Inflammatory macrophage treated with lipopolysaccharide for 1 hour (primary cell): ENCODE measurements around the gene FAM83D.
"Not testable (repeated sequence)": the region's sequence is repeated elsewhere in the genome, so short reads cannot be mapped to it uniquely, and the experiment has no call there.

Experiments
- DNase-seq, 2 donors: peaks; one replicate each; pipeline ENCODE4 v3.0.0-alpha.2; 2020 to 2022

FAM83D gene

DNA sequence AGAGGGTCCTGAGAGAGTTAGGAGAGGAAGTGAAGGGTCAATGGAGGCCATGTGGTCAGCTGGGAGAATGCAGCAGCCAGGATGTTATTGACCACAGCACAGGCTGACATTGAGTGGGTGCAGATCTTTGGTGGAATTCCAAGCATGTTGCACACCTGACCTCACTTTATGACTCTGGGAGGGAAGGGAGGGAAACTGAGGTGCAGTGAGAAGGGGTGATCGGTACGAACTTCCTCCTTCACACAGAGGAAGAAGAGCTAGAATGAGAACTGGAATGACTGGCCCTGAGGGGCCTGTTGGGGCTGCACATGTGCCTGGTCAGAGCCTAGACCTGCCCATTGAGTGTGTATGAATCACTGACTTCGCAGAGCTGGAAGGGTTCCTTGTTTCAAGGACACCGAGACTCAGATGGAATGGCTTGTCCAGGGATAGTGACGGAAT, 9.8 kb downstream of the FAM83D start:
- no peak for DNase-seq

DNA sequence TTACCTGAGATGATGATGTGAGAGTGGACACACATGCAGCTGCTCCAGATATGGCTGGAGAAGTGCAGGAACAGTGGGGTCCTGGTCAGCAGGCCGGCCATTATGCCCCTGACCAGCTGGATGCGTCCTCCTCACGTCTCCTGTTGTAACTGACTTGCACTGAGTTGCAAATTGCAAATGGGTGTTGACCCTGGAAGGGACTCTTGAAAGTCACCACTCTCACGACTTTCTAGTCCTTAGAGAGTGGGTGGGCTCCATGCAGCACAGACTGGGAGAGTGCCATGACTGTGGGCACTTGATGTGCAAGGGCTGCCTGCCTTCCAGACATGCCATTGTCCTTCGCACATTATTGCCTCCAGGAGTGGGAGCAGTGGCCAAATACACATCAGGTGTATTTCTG, 10.8 kb downstream of the FAM83D start:
- no peak for DNase-seq

DNA sequence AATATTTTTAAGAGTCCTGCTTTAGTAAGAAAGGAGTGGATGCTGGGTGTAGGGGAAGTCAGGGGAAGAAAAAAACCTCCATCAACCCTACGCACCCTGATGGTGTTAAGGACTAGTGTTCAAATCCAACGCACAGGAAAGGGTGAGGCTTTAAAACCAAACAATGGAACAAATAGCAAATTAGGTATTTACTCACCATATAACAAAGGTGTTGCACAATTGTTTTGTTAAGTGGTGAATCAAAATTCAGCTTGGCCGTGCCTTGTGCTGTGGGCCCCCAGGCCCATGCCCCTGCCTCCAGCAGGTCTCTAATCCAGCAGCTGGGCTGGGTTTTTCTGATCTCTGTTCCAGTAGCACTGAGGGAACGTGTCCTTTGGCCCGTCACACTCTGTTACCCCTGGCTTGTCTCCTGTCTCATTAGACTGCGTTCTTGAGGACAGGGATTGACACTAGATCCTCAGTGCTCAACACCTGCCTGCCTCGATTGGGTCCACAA, 11.8 kb downstream of the FAM83D start:
- no peak for DNase-seq

DNA sequence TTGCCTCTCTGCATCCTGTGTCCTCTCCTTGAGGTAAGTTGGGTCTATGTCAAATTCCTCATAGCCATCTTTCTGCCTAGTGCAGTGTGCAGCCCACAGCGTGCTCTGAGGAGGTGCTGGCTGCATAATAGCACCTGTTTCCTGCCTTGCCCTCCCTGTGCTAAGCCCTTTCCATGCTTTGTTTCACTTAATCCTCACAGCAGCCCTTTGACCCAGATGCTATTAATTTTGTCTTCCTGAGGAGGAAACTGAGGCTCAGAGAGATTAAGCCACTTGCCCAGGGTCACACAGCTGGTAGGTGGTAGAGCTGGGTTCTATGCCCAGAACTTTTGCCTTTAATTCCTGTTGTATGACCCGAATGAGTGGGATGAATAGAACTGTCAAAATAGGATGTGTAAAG, 13.5 kb downstream of the FAM83D start:
- no peak for DNase-seq

DNA sequence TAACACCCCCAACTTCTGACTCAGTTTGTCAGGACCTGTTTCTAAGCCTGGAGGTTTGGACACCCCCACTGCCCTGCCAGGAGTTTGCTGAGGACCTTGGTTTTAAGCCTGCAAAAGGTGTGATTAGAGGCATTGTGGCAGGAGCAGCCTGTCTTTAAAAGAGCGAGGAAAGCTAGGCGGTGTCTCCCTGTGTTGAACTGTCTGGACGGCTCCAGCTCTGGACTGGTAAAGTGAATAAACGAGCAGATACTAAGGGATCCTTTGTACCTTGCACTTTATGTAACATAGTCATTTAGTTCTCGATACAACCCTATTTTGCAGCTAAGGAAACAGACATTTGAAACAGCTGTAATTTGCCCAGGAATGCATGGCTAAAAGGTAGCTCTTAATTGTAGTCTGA, 14.4 kb downstream of the FAM83D start:
- no peak for DNase-seq

DNA sequence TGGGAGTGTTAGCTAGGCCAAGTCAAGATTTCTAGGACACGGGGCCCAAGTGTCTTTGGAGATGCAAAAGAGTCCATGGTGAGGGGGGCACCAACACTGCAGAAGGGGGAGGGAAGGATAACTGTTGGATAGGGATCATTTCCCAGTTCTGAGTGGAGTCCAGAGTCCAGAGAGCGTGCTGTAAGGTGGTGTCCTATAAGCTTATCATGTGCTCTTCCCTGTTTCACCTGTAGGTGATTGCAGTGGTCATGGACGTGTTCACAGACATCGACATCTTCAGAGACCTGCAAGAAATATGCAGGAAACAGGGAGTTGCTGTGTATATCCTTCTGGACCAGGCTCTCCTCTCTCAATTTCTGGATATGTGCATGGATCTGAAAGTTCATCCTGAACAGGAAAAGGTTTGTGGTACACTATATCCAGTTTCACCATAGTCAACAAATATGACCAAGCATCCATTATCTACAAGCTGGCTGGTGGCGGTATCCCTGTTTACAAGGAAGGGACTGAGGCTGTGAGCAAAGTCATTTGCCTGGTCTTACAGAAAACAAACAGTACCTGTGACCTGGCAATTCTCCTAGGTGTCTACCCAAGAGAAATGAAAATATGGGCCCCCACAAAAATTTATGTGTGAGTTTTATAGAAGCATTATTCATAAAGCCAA, 15.6 kb downstream of the FAM83D start:
- no peak for DNase-seq

DNA sequence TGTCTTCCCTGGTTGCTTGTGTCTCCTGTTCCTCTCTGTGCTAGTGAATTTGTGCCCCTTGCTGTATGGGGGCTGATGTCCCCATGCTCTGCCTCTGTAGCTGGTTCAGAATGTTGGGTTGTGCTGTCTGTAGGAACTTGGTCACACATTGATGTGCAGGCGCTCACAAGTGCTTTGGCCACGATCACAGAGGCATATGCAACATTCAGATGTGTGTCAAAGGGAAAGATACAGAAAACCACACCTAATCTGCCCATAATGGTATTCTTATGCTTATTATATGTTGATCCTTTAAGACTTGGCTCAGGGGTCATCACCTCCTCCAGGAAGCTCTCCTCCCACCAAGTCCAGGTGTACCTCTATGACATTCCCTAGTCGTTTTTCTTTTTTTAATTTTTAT, 18.8 kb downstream of the FAM83D start:
- no peak for DNase-seq

DNA sequence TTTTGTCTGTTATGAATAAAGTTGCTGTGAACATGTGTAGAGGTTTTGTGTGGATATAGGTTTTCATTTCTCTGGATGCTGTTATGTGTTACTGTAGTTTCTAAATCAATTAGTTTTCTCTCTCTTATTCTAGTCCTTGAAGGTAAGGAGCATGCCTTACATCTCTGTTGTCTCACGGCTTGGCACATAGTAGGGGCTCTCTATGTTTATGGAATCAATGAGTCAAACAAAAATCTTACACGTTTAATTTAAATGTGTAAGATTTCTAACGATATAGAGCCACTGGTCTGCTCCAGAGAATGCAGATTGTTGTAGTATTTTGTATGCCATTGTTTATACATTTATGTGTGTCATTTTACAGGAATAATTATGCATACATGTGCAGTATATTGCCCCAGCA, 20.6 kb downstream of the FAM83D start:
- DNase-seq: no peak

DNA sequence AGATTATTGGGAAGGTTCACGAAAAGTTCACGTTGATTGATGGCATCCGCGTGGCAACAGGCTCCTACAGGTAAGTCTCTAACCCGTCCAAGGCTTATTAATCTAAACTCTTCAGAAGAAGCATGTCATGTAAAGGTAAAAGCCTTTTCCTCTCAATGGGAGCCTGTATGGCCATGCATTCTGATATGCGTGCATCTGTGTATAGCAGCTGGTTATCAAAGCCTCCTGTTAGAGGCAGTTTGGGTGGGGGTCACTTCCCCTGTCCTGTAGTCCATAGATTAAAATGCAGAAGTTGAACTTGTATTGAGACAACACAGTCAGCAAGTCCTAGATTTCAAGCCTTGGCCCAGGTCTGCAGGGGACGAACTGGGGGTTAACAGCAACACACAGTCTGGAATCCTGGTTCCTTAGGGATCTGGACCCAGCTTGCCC, 21.7 kb downstream of the FAM83D start:
- DNase-seq: no peak

DNA sequence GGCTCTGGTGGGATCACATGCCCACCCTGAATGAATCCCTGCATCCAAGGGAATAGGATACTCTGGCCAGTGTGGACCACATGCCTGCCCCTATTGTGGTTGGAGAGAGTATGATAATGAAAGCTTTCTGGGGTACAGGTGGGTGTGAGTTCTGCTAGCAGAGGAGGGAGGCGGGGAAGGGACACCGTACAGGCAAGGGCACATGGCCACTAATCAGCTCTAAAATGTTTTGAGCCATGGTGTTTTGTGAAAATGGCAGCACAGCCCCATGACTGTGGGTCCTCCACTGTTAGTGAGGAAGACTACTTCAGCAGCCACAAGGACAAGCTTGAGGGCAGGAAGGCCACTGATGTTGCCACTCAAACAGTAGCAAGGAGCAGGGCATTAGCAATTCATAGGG, 24.0 kb downstream of the FAM83D start:
- no peak for DNase-seq

DNA sequence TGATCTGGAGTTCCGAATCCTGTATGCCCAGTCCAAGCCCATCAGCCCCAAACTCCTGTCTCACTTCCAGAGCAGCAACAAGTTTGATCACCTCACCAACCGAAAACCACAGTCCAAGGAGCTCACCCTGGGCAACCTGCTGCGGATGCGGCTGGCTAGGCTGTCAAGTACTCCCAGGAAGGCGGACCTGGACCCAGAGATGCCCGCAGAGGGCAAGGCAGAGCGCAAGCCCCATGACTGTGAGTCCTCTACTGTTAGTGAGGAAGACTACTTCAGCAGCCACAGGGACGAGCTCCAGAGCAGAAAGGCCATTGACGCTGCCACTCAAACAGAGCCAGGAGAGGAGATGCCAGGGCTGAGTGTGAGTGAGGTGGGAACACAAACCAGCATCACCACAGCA, 25.4 kb downstream of the FAM83D start:
- DNase-seq: no peak

DNA sequence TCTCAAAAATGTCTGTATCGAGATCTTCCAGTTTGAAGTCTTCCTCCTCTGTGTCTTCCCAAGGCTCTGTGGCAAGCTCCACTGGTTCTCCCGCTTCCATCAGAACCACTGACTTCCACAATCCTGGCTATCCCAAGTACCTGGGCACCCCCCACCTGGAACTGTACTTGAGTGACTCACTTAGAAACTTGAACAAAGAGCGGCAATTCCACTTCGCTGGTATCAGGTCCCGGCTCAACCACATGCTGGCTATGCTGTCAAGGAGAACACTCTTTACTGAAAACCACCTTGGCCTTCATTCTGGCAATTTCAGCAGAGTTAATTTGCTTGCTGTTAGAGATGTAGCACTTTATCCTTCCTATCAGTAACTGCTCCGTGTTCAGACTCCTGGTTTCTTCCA, 25.9 kb downstream of the FAM83D start:
- no peak for DNase-seq

DNA sequence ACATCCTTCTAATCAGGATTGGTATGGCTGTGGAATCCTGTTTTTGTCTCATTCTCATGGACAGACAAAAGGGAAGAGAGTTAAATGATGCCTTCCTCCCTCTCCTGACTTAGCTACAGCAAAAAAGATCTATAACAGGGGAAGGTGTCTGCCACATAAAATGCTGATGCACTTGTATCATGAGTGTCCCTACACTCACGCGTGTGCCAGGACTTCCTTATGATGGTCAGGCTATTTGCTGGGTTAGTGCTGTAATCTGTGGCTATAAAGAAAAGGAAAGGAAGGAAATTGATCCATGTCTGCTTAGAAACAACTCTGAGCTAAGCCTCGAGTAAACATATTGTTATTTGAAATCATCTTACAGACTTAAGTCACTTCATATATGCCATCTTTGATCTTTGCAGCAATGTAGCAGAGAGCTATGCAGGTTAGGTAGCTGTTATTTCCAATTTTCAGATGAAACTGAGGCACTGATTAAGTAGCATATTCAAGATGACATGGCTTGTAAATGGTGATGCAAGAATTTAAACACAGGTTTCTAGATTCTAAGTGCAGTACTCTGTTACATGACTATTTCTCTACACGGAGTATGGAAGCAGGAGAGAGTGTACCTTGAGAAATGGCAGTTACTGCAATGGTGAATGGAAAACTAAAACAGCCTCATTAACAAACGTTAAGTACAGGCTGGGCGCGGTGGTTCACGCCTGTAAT, 27.6 kb downstream of the FAM83D start:
- no peak for DNase-seq

DNA sequence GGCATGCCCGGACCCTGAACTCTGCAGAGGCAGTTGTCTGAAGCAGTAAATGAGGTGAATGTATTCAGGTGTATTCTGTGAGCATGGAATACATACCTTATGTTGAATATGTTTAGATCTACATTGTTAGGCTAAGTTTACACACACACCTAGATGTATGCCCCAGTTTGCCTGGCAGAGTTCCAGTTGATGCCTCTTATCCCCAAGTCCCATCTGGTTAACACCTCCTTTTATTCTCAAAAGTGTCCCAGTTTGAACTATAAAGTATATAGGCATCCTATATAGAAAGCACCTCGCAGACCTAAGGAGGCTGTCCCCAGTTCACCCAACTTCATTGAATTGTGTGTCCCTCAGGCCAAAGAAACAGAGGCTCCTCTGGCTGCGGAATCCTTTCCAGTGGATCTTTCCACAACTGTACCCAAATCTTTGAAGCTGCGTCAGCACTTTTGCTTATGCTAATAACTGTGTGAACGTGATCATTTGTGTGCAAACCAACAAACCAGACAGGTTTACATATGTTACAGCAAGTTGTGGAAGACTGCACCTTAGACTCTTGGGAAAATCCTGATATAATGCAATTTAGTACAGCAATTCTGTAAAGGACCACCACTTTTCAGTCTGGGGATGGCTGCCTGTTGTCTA, 31.1 kb downstream of the FAM83D start:
- DNase-seq: no peak

DNA sequence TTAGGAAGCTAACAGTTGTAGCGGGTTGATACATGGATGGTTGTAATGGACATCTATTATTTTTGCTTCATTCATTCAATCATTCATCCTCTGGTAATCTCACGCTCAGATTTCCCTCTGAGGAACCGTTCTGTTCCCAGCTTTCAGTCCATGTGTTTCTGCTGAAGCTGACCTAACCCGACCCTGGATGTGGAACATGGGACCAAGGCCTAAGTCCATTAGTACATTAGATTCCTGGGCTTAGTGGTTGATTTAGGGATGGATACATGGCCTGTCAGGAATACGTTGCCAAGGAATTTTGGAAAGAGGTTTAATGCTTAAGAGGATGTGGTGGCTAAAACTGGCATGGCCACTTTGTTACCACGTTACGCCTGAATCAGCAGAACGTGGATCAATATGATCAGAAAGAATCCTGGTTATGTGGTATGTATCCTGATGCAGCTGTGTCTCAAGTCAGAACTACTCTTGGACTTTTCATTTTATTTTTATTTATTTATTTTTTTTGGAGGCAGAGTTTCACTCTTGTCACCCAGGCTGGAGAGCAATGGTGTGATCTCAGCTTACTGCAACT, 31.8 kb downstream of the FAM83D start:
- no peak for DNase-seq

DNA sequence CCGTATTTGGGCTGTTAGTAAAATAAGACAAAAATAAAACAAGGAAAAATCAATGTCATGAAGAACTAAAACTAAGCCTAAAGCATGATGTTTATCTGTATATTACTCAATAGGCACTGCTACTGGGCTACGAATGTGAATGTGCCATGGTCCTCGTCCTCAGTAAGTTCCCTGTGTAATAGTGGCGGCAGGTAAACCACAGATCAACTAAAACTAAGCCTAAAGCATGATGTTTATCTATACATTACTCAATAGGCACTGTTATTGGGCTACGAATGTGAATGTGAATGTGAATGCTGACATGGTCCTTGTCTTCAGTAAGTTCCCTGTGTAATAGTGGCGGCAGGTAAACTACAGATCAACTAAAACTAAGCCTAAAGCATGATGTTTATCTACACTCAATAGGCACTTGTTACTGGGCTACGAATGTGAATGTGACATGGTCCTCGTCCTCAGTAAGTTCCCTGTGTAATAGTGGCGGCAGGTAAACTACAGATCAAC, 34.0 kb downstream of the FAM83D start:
- DNase-seq: not testable (repeated sequence)

DNA sequence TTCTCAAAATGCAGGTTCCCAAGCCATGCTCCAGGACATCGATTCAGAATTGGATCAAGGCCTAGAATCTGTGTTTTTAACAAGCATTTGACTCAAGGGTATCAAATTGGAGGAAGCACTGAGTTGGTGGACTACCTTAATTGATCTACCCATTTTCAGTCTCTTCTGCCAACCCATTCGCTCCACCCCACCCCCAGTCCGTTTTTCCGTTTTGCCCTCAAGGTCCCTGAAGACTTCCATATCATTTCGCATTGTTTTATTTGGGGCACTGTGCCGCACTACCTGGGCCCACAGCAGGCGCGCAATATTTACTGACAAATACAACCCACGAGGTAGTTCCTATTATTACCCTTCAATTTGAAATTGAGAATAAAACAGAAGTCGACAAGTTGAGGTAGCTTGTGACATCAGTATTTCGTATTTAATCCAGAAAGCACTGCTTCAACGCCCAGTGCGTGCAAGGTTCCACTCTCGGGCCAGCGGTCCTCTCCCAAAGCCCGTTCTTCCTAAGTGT, 35.4 kb downstream of the FAM83D start:
- no peak for DNase-seq

DNA sequence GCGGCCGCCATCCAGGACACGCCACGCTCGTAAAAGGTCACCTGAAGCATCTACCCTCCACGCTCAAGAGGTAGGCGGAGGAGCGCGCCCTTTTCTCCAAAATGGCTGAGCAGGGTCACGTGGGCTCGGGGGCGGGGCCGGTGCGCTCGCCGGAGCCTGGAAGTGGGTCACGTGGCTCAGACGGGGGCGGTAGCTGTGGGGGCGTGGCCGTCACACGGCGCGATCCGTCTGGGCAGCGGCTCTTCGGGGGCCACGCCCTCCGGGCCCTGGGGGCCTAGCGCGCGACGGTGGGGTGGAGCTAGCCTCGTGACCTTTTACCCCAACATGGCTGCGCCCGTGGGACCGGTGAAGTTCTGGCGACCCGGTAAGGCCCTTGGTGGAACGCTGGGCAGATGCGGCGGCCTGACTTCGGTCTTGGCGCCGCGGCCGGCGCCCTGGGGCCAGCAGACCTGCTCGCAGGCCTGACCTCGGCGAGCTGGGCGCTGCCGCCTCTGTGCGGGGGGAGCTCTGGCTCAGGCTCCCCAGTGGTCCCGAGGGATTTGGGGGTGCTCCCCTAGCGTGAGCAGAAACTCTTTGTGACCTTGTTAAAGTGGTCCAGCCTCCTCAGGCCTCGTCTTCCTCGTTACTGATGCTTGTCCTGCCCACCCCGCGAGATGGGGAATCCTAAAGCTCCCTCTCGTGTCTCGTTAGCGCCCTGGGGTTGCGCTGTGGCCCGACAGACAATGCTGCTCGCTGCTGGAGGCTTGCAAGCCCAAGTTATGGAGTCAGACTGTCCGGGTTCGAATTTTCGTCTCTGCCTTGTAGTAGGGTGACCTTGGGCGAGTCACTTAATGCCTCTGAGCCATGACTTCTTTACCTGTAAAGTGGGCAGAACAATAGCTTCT, 36.1 kb downstream of the FAM83D start, which contains the start of gene DHX35:
Gene DHX35, plus strand, starts transcription at position 301 of the 884 bp plus-strand sequence. Its CDS starts 24 bp downstream, at position 325.
- peak; percentile 96 to 99 for DNase-seq

DNA sequence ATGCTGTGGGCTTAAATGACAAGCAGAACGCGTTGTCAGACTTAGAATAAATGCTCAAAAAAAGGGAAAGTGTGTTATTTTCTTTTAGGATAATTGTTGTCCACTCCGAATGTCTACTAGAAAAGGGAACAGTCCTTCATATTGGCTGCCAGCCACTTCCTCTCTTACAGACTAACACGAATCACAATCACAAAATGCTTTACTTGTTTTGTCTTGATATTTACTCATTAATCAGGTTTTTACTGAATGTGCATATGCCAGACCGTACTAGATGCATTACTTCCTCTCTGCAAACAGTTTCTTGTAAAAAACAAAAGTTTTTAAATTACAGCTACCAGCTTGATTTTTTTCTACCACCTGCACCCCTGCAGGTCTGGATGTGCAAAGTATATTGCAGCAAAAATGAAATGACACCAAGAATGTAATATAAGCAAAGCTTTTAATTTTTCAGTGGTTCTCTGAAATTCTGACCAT, 36.7 kb downstream of the FAM83D start:
- DNase-seq: peak; percentile 25 to 29

DNA sequence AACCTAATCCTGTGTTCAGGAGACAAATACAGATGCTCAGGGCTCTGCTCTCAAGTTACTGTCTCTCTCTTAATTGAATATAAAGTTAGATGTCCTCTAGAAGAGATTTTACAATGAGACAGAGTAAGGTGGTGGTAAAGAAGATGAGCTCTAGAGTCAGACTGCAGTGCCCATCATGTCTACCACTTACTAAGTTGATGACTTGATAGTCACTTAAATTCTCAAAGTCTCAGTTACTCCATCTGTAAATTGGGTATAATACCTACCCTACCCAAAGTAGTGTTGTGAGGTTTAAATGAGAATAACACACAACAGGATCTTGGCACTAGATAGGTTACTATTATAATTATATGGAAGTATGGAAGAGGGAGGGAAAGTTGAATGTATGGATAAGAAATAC, 37.5 kb downstream of the FAM83D start:
- no peak for DNase-seq

DNA sequence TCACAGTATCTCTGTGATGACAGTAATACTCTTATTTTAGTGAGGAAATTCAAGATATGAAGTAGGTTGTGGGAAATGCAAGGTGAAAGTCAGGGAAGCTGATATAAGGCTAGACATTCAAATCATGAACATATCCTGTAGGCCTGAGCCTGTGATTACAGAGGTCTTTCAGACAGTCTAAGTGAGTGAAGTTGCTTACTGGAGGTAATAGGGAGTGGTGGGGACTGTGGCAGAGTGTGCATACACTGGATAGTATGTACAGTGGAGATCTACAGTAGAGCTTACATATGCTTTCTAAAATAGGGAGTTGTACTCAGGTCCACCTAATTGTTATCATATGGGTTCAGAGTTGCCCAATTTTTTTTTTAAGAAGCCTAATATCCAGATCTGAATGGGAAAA, 39.0 kb downstream of the FAM83D start:
- DNase-seq: no peak

DNA sequence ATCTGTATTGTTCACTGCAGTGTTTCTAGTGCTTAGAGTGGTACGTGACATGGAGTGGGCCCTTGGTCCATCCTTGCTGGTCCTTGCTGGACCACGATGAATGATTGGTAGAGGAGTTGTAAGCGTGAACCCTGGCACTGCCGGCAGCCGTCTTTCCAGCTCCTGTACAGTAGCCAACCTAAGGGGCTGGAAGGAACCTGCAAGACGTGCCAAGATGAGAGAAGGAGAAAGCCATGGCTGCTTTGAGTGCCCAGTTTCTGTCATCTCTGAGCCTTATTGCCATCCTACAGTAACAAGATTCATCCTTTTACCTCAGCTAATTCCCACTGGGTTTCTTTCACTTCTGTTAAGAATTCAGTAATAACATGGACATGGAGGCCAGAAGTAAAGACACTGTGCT, 41.9 kb downstream of the FAM83D start:
- no peak for DNase-seq
